Measurements from ENCODE around the gene MMP20. TPM values are rescaled to one million over a fixed set of nuclear protein-coding genes. Genes with fewer than 3 reads are reported as not detected.
A peak's percentile ranks its signal among the peaks of the same experiment; 100 is the strongest.

MMP20 gene
- total RNA-seq, 1 experiment from 2014 or later = not detected

GRCh38 chr11:102622258-102622657, 2.9 kb downstream of the MMP20 start:
- no peaks in the 10 kb centered on the region for H3K9me3 ChIP-seq (ENCODE audit: control insufficient read depth, low read depth, low read length)
- H2AFZ ChIP-seq (ENCODE audit: low read length) = no peak overlapping the region
- Mint-ChIP-seq H3K9me3 (no peaks in the 10 kb centered on the region), H3K27ac (peak overlapping the region in 1 of 3 experiments; percentile 23; a peak in 2 of 7 replicates), H3K4me3 (no peak overlapping the region; a peak in 1 of 5 replicates), H3K36me3 (ENCODE audit: insufficient read depth in 1 of 3, low read depth in 3 of 3) (no peaks in the 10 kb centered on the region), H3K4me1 (peaks cover 5% of the 10 kb centered on the region in 2 experiments), H3K27me3 (ENCODE audit: low read depth) (no peaks in the 10 kb centered on the region)
- H2BK20ac ChIP-seq (ENCODE audit: low read depth, low read length, poor library complexity, severe bottlenecking) = no peak overlapping the region
- H3K4ac ChIP-seq (ENCODE audit: low read depth, low read length) = no peak overlapping the region
- no peak overlapping the region for H3K18ac ChIP-seq (ENCODE audit: insufficient read length, low read depth, low read length)
- no CpG with 5 or more reads among the region's 5 CpGs for WGBS (ENCODE audit: extremely low coverage, insufficient read length, low lambda C conversion rate)
- no peak overlapping the region for H3K14ac ChIP-seq (ENCODE audit: insufficient read depth, low read length)
- H3K56ac ChIP-seq (ENCODE audit: insufficient read length, low read depth, low read length) = no peak overlapping the region
- H3K23ac ChIP-seq (ENCODE audit: insufficient read length, low read depth, low read length) = no peak overlapping the region
- no peak overlapping the region for H2AK5ac ChIP-seq (ENCODE audit: insufficient read length, low read length)
- no peak overlapping the region for H4K8ac ChIP-seq (replicated peaks; ENCODE audit: insufficient read length, low read depth, low read length)
- H3K4me2 ChIP-seq (ENCODE audit: insufficient read depth, insufficient read length, low read length) = no peak overlapping the region
- H2BK15ac ChIP-seq (ENCODE audit: low read depth, low read length) = no peak overlapping the region
- no peak overlapping the region for H3T11ph ChIP-seq (ENCODE audit: low read length)
- TF ChIP-seq CTCF (conservative IDR thresholded peaks at IDR 0.05) = no peak
- no peak overlapping the region for H4K5ac ChIP-seq (ENCODE audit: insufficient read length, low read depth, low read length)
- H3K27me3 ChIP-seq (ENCODE audit: insufficient read depth, low read length) = no peaks in the 10 kb centered on the region
- no peaks in the 10 kb centered on the region for H3K4me1 ChIP-seq (ENCODE audit: insufficient read depth, low read length)
- H3K27ac ChIP-seq (ENCODE audit: insufficient read length, low read depth, low read length) = no peak overlapping the region
- no peak for DNase-seq
- no peaks in the 10 kb centered on the region for H3K79me2 ChIP-seq (ENCODE audit: insufficient read depth, low read length)
- no peaks in the 10 kb centered on the region for H3K79me1 ChIP-seq (ENCODE audit: insufficient read depth, low read depth, low read length, poor library complexity, severe bottlenecking)
- no peak overlapping the region for H2BK5ac ChIP-seq (ENCODE audit: insufficient read length, low read length)
- no peak overlapping the region for H2BK120ac ChIP-seq (ENCODE audit: low read depth, low read length, poor library complexity, severe bottlenecking)
- no peaks in the 10 kb centered on the region for H4K20me1 ChIP-seq (ENCODE audit: control insufficient read depth, insufficient read depth, insufficient read length)
- H4K91ac ChIP-seq (ENCODE audit: insufficient read length, low read depth, low read length) = no peak overlapping the region
- H2BK12ac ChIP-seq (ENCODE audit: insufficient read length, low read depth, low read length) = no peak overlapping the region
- H3K9ac ChIP-seq (ENCODE audit: extremely low read depth, insufficient read length, low read length) = no peak overlapping the region
- H3K23me2 ChIP-seq (ENCODE audit: insufficient read length, low read depth, low read length, poor library complexity, severe bottlenecking) = no peaks in the 10 kb centered on the region

All from H9 (cell line).